ENCODE measurements around the gene PTTG1IP.
A peak's percentile ranks its signal among the peaks of the same experiment; 100 is the strongest.

PTTG1IP gene

GRCh38 chr21:44801468-44802395, 71.8 kb downstream of the PTTG1IP start, which contains the start of gene UBE2G2:
Gene UBE2G2, minus strand, starts transcription at chr21:44801820. Its CDS starts 72 bp downstream, at chr21:44801748.
- peak; percentile 77 to 84 (median 84) for DNase-seq (ENCODE audit: low read depth in 3 of 3)

GRCh38 chr21:44800971-44801467, 72.5 kb downstream of the PTTG1IP start:
- DNase-seq (ENCODE audit: low read depth in 3 of 3), result no peak

GRCh38 chr21:44800103-44800502, 73.4 kb downstream of the PTTG1IP start:
- no peak for DNase-seq (ENCODE audit: low read depth in 3 of 3)

GRCh38 chr21:44799646-44800045, 73.8 kb downstream of the PTTG1IP start:
- DNase-seq (ENCODE audit: low read depth in 3 of 3), result no peak

All from stimulated activated CD4-positive, alpha-beta T cell treated with anti-CD3 and anti-CD28 coated beads, TNF-alpha, amount 100 ng/mL, for 24 hours (primary cell).